Gastroesophageal sphincter (tissue), 3 donors: ENCODE measurements around the gene GABRG3.

Experiments used
- POLR2A ChIP-seq, 2 donors: fragments of 450-650 bp; IDR thresholded peaks; one replicate each; pipeline ENCODE4 v1.6.1; 2017; ENCODE audit warnings: antibody characterized with exemption in 2 of 2, mild to moderate bottlenecking in 2 of 2, moderate library complexity in 1 of 2
- TF ChIP-seq, protein P1 (sequence below), 4 experiments: fragments of 200-600 bp in 2 of 4; fragments of 450-650 bp in 2 of 4; sonication (generic) in 1 of 4; IDR thresholded peaks; one replicate each; pipeline ENCODE4 v1.5.1; 2017 to 2019; ENCODE audit warnings: antibody characterized with exemption in 4 of 4, mild to moderate bottlenecking in 2 of 4, moderate library complexity in 2 of 4

DNA sequence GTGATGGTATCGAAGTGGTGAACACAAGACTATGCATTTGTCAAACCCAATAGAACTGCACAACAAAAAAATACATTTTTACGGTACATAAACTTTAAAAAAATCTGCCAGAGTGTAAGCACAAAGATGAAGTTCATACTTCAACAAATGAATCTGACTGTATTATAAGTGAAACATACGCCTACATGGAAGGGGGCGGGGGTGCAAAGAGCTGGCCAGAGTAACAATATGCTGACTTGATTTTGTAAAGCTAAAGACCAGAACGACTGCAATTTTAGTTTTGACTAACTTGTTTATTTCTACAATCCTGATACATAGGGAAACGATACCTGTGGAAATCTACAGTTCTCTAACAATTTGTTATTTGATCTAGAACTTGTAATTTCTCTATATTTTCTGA is 426.0 kb downstream of the GABRG3 start:
- TF ChIP-seq, protein P1, sequence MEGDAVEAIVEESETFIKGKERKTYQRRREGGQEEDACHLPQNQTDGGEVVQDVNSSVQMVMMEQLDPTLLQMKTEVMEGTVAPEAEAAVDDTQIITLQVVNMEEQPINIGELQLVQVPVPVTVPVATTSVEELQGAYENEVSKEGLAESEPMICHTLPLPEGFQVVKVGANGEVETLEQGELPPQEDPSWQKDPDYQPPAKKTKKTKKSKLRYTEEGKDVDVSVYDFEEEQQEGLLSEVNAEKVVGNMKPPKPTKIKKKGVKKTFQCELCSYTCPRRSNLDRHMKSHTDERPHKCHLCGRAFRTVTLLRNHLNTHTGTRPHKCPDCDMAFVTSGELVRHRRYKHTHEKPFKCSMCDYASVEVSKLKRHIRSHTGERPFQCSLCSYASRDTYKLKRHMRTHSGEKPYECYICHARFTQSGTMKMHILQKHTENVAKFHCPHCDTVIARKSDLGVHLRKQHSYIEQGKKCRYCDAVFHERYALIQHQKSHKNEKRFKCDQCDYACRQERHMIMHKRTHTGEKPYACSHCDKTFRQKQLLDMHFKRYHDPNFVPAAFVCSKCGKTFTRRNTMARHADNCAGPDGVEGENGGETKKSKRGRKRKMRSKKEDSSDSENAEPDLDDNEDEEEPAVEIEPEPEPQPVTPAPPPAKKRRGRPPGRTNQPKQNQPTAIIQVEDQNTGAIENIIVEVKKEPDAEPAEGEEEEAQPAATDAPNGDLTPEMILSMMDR (IDR thresholded peaks at IDR 0.05): no peak
- no peak for TF ChIP-seq POLR2A (IDR thresholded peaks at IDR 0.05)
